Measurements from ENCODE around the gene ETDA.
"Not testable (repeated sequence)": the region's sequence is repeated elsewhere in the genome, so short reads cannot be mapped to it uniquely, and the experiment has no call there.

ETDA gene

DNA sequence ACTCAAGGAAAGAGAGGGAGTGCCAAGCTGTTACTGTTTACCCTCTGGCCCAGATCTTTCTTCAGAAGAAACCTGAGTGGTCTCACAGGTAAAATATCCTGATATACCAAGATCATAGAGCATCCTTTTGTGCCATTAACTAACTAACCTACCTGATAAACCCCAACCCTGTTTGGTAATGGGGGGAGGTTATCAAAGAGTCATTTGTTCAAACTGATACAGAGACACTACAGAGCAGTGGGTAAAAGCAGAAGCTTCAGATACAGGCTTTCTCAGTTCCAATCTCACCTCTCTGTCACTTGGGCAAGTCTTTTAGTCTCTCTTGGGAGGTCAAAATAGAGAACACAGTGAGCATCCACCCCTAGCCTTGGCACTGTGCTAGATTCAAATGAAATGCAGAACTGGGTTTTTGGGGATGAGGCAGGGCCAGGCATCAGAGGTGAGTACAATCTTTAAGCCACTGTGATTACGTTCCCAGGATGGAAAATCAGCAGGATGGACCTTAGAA, at the start of gene ETDA:
TSS of gene ETDA (plus strand) at position 51 of the 508 bp plus-strand sequence. CDS start 1,216 bp downstream, outside the sequence.
- not testable (repeated sequence) for DNase-seq (ENCODE audit: low read depth, low spot score)

DNA sequence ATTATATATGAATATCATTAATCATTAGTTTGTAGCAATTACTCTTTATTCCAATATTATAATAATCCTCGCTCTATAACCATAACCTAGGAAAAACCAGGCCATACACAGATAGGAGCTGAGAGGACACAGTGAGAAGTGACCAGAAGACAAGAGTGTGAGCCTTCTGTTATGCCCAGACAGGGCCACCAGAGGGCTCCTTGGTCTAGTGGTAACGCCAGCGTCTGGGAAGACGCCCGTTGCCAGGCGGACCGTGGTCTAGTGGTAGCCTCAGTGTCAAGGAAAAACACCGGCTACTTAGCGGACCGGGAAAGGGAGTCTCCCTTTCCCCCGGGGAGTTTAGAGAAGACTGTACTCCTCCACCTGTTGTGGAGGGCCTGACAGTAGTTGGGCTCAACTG, 45.4 kb upstream of the ETDA start:
- not testable (repeated sequence) for DNase-seq (ENCODE audit: low read depth, low spot score)

DNA sequence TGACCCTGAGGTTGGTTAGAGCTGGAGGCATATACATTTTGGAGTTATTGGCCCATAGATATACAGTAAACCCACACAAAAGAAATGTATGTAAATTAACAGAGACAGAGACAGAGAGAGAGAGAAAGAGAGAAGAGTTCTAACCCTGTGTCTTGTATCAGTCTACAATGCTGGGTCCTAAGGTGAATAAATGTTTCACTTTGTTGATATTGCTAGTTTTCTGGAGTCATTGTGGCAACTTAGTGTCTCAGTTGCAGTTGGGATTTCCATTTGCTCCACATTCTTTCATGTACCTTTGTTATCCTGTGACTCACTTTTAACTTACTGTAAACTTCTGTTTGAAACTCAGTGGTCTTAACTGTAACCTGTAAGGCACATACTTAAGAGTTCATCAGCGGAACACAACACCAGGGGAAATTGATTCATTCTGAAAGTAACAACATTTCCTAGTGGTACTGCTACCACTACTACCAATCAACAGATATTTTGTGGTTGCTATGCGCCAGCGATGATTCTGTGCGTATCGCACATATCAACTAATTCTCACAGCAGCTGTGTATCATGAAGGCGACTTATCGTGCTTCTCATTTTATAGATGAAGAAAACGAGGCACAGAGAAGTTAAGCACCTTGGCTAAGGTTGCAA, 38.5 kb upstream of the ETDA start:
- DNase-seq (ENCODE audit: low read depth, low spot score), result no peak

DNA sequence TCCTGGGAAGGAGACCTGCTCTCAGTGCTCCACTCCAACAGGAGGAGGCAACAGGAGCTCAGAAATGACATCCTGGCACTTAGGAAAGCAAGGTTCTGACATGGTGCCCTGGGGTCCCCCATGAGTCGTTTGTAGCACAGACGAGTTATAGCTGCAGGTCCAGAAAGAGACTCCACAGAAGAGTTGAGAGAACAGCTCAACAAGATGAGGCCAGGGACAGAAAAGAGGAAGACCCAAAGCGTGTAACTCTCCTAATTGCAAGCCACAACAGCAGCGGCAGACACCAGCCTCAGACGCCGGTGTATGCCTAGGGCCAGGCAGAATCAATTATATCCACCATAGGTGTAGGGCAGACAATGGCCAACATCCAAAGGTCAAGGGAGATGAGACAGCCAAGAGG, 5.9 kb upstream of the ETDA start:
- not testable (repeated sequence) for DNase-seq (ENCODE audit: low read depth, low spot score)

DNA sequence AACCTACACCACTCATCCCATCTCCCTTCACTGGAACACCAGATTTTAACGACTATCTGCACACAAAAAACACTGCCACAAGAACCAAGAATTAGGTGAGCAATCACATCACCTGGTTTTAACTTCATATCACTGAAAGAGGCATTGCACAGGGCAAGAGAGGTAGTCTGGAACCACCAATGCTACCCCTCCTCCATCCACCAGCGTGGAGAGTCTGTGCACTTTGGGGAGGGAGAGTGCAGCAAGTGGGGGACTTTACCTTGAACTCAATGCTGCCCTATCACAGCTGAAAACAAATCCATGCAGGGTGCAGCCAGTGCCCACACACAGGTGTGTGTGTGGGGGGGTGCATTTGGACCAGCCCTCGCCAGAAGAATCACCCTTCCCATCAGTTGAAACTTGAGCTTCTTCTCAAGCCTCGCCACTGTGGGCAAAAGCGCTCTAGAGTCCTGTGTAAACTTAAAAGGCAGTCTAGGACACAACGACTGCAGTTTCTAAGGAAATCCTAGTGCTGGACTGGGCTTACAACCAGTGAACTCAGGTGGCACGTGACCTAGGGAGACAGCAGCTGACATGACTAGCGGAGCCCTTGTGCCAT, 4.3 kb downstream of the ETDA start:
- DNase-seq (ENCODE audit: low read depth, low spot score), result not testable (repeated sequence)

GRCh38 chrX:135256923-135257322, 5.1 kb downstream of the ETDA start:
- DNase-seq (ENCODE audit: low read depth, low spot score), result no peak

DNA sequence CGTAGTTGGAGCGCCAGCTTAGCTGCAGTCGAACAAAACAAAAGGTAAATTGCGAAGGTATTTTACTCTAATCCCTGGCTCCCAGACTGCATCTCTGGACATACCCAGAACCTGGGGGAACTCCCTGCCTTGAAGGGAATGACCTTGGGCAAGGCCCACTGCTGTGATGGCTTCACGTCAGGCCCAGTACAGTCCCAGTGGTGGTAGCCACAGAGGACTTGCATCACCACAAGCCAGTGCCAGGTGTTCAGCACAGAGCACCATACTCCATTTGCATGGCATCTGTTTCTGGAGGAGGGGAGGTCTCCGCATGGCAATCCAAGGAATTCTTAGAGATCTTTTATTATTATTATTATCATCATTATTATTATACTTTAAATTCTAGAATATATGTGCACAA, 5.6 kb downstream of the ETDA start:
- DNase-seq (ENCODE audit: low read depth, low spot score), result no peak

DNA sequence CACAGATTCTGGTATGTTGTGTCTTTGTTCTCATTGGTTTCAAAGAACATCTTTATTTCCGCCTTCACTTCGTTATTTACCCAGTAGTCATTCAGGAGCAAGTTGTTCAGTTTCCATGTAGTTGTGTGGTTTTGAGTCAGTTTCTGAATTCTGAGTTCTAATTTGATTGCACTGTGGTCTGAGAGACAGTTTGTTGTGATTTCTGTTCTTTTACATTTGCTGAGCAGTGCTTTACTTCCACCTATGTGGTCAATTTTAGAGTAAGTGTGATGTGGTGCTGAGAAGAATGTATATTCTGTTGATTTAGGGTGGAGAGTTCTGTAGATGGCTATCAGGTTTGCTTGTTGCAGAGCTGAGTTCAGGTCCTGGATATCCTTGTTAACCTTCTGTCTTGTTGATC, 9.1 kb downstream of the ETDA start:
- DNase-seq (ENCODE audit: low read depth, low spot score), result not testable (repeated sequence)

- DNase-seq (ENCODE audit: low read depth, low spot score), result not testable (repeated sequence)
Measured at GRCh38 chrX:135263376-135263775, 11.5 kb downstream of the ETDA start.

DNA sequence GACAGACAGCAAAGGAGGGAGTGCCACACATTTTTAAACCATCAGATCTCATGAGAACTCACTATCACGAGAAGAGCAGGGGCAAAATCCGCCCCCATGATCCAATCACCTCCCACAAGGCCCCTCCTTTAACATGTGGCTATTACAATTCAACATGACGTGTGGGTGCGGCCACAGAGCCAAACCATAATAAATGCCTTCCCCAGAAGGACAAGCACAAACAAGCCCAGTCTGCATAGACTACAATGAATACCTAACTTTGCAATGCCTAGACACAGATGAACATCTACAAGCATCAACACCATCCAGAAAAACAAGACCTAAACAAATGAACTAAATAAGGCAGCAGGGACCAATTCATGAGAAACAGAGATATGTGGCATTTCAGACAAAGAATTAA, 12.3 kb downstream of the ETDA start:
- no peak for DNase-seq (ENCODE audit: low read depth, low spot score)

DNA sequence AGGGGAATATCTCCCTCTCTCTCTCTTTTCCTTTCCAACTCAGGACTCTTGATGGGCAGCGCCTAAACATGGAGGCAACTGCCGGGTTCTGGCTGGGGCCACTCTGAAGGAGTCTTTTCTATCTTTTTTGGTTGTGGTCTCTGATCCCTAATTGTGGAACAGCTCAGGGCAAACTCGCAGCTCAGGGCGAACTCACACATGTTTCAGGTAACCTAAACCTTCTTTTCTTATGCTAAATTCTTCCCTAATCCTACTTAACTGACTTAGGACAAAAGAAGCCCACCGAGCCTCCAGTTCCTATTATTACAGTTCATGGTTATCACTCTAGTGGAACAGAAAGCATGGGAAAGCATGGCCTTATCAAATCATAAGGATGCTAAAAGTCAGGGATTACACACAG, 21.3 kb downstream of the ETDA start:
- DNase-seq (ENCODE audit: low read depth, low spot score), result no peak

- no peak for DNase-seq (ENCODE audit: low read depth, low spot score)
Measured at GRCh38 chrX:135275973-135276372, 24.1 kb downstream of the ETDA start.

DNA sequence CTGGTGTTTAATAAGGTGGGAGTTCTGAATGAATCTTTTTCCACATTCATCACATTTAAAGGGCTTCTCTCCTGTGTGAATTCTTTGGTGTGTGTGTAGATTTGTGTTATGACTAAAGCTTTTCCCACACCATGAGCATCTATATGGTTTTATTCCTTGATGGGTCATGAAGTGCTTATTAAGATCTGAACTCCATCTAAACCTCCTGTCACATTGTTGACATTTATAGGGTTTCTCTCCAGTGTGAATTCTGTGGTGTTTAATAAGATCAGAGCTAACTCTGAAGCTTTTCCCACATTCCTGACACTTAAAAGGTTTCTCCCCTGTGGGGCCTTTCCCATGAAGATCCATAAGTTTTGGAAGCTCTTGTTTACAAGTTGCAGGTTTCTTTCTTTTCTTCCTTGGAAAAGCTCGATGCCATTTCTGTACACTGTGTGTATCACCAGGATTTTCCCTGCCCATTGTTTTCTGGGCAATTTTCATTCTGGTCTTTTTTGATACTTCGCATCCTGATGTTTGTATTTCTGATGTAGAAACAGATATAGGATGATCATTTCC, 35.5 kb downstream of the ETDA start:
- DNase-seq (ENCODE audit: low read depth, low spot score), result no peak

- DNase-seq (ENCODE audit: low read depth, low spot score), result peak; percentile 22
Measured at GRCh38 chrX:135295238-135295943, 43.5 kb downstream of the ETDA start.

GRCh38 chrX:135295944-135296305, 44.1 kb downstream of the ETDA start:
- DNase-seq (ENCODE audit: low read depth, low spot score), result no peak

GRCh38 chrX:135302269-135302873, 50.5 kb downstream of the ETDA start:
- DNase-seq (ENCODE audit: low read depth, low spot score), result no peak

All from activated naive CD8-positive, alpha-beta T cell treated with anti-CD3 and anti-CD28 coated beads, Interleukin-2, amount 50 U/mL, for 16 hours (primary cell).